Esophagus mucosa (tissue), 1 donor: ENCODE measurements around the gene TFCP2L1. TPM values are rescaled to one million over a fixed set of nuclear protein-coding genes. Genes with fewer than 3 reads are reported as not detected.
"Not testable (repeated sequence)": the region's sequence is repeated elsewhere in the genome, so short reads cannot be mapped to it uniquely, and the experiment has no call there.

Experiments used
- ATAC-seq: fragments of 200-7000 bp; cut with Tn5 transposase; one replicate; pipeline ENCODE4 v1.9.1; 2020
- total RNA-seq: library from RNA; stranded (reverse); gene quantifications from one replicate; pipeline ENCODE4 v1.2.4, GENCODE V29; 2023
- donor health status: DM: yes; HTN: yes; CAD: no.

Gene TFCP2L1
- total RNA-seq, 1 donor from 2014 or later, result 36.5 TPM

- ATAC-seq, result no peak
Observed at GRCh38 chr2:121295911-121296650, 11.1 kb upstream of the TFCP2L1 start.

- no peak for ATAC-seq
Observed at GRCh38 chr2:121294881-121295840, 10.2 kb upstream of the TFCP2L1 start.

- peak; percentile 24 for ATAC-seq
Observed at GRCh38 chr2:121293450-121294325, 8.7 kb upstream of the TFCP2L1 start.

GRCh38 chr2:121291251-121291580, 6.2 kb upstream of the TFCP2L1 start:
- no peak for ATAC-seq

- ATAC-seq, result no peak
Observed at GRCh38 chr2:121289271-121289670, 4.3 kb upstream of the TFCP2L1 start.

- no peak for ATAC-seq
Observed at GRCh38 chr2:121288454-121289231, 3.6 kb upstream of the TFCP2L1 start.

GRCh38 chr2:121287956-121288355, 3.0 kb upstream of the TFCP2L1 start:
- no peak for ATAC-seq

GRCh38 chr2:121287146-121287798, 2.3 kb upstream of the TFCP2L1 start:
- ATAC-seq, result no peak

- no peak for ATAC-seq
Observed at GRCh38 chr2:121286506-121286905, 1.5 kb upstream of the TFCP2L1 start.

GRCh38 chr2:121285926-121286325, 924 bp upstream of the TFCP2L1 start:
- ATAC-seq, result no peak

- peak; percentile 24 for ATAC-seq
Observed at GRCh38 chr2:121283670-121284462, 1.1 kb downstream of the TFCP2L1 start.

GRCh38 chr2:121282800-121283385, 2.1 kb downstream of the TFCP2L1 start:
- ATAC-seq, result no peak

- no peak for ATAC-seq
Observed at GRCh38 chr2:121281694-121282093, 3.3 kb downstream of the TFCP2L1 start.

- no peak for ATAC-seq
Observed at GRCh38 chr2:121281107-121281506, 3.9 kb downstream of the TFCP2L1 start.

GRCh38 chr2:121279476-121280220, 5.4 kb downstream of the TFCP2L1 start:
- no peak for ATAC-seq

GRCh38 chr2:121276341-121276740, 8.7 kb downstream of the TFCP2L1 start:
- ATAC-seq, result no peak

GRCh38 chr2:121273116-121273515, 11.9 kb downstream of the TFCP2L1 start:
- ATAC-seq, result no peak

GRCh38 chr2:121272596-121272995, 12.4 kb downstream of the TFCP2L1 start:
- ATAC-seq, result peak; percentile 95

- not testable (repeated sequence) for ATAC-seq
Observed at GRCh38 chr2:121269436-121269835, 15.6 kb downstream of the TFCP2L1 start.
